Peyer's patch (tissue), 4 donors: Measurements from ENCODE around the gene CGRRF1. TPM values are rescaled to one million over a fixed set of nuclear protein-coding genes. Genes with fewer than 3 reads are reported as not detected.

Source experiments
- DNase-seq, 3 donors: peaks; one replicate each; pipeline ENCODE4 v3.0.0-alpha.2; 2017 to 2019
- H3K27ac ChIP-seq, 4 donors: fragments of 200-600 bp; sonication (generic); one replicate each; pipeline ENCODE4 v1.5.1; 2016 to 2019
- H3K27me3 ChIP-seq, 2 donors: fragments of 200-600 bp; sonication (generic); one replicate each; pipeline ENCODE4 v1.5.1; 2019
- H3K36me3 ChIP-seq, 3 donors: fragments of 200-600 bp; sonication (generic); one replicate each; pipeline ENCODE4 v1.5.1; 2016 to 2019
- H3K4me1 ChIP-seq, 4 donors: fragments of 200-600 bp; sonication (generic); one replicate each; pipeline ENCODE4 v1.5.1; 2016 to 2019
- H3K4me3 ChIP-seq, 4 donors: fragments of 200-600 bp; sonication (generic); 1 replicate in 3 of 4; 2 replicates in 1 of 4; pipeline ENCODE4 v1.5.1; 2016 to 2019; ENCODE audit warnings: mild to moderate bottlenecking in 1 of 4
- H3K9me3 ChIP-seq, 4 donors: fragments of 200-600 bp; sonication (generic); one replicate each; pipeline ENCODE4 v1.5.1; 2016 to 2019; ENCODE audit warnings: mild to moderate bottlenecking in 1 of 4
- CTCF ChIP-seq, 6 experiments: fragments of 450-650 bp in 4 of 6; fragments of 200-600 bp in 2 of 6; sonication (generic) in 1 of 6; IDR thresholded peaks; one replicate each; pipeline ENCODE4 v1.5.1; 2017 to 2019; ENCODE audit warnings: antibody characterized with exemption in 6 of 6, mild to moderate bottlenecking in 3 of 6, moderate library complexity in 1 of 6
- POLR2A ChIP-seq, 2 donors: fragments of 450-650 bp; IDR thresholded peaks; one replicate each; pipeline ENCODE4 v1.5.1; 2017; ENCODE audit warnings: antibody characterized with exemption in 2 of 2, mild to moderate bottlenecking in 2 of 2, moderate library complexity in 2 of 2
- total RNA-seq, 4 donors: library from RNA; depleted of rRNA; stranded (reverse); fragments of >200 nt; gene quantifications; one replicate each; pipeline ENCODE4 v1.1.0, GENCODE V29; 2016

CGRRF1 gene
- total RNA-seq, 4 donors from 2014 or later: 11.6 to 26.8 (median 19.0) TPM

- Histone ChIP-seq H3K27ac (no peak overlapping the region), H3K9me3 (no peaks in the 10 kb centered on the region), H3K4me1 (peaks cover 0 to 4% (median 0%) of the 10 kb centered on the region in 4 donors), H3K36me3 (peaks cover 0 to 42% (median 0%) of the 10 kb centered on the region in 3 donors), H3K4me3 (no peak overlapping the region), H3K27me3 (no peaks in the 10 kb centered on the region)
- no peak for DNase-seq
- no peak for TF ChIP-seq CTCF (IDR thresholded peaks at IDR 0.05)
- no peak for TF ChIP-seq POLR2A (IDR thresholded peaks at IDR 0.05)
These were observed 31.0 kb upstream of the CGRRF1 start for GRCh38 chr14:54478636-54479215.

GRCh38 chr14:54480830-54481562 lies 28.7 kb upstream of the CGRRF1 start:
- Histone ChIP-seq H3K27ac (no peak overlapping the region), H3K4me1 (peaks cover 0 to 12% (median 0%) of the 10 kb centered on the region in 4 donors), H3K9me3 (no peaks in the 10 kb centered on the region), H3K27me3 (no peaks in the 10 kb centered on the region), H3K36me3 (peaks cover 0 to 42% (median 0%) of the 10 kb centered on the region in 3 donors), H3K4me3 (no peak overlapping the region)
- no peak for TF ChIP-seq POLR2A (IDR thresholded peaks at IDR 0.05)
- TF ChIP-seq CTCF (IDR thresholded peaks at IDR 0.05): no peak
- no peak for DNase-seq

DNA sequence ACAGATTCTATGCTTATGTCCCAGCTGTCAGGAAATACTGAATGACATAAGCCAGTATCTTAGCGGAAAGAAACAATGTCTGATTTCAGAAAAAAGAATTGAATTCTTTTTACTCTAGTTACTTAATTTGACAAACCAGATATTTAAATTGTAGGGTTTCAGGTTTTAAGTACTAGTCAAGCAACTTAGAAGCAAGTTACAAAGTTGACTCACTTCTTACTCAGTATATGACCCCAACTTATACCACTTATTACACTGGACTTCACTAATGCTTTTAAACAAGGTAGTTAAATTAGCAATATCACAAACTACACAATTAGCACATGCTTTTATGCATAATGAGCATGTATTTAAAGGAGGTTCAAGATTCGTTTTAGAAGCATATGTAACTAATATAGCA lies 28.0 kb upstream of the CGRRF1 start:
- H3K4me1 ChIP-seq: peaks cover 0 to 16% (median 0%) of the 10 kb centered on the region in 4 donors
- H3K4me3 ChIP-seq: no peak overlapping the region
- no peak overlapping the region for H3K27ac ChIP-seq
- no peaks in the 10 kb centered on the region for H3K9me3 ChIP-seq
- TF ChIP-seq POLR2A (IDR thresholded peaks at IDR 0.05): no peak
- TF ChIP-seq CTCF (IDR thresholded peaks at IDR 0.05): no peak
- DNase-seq: no peak
- H3K27me3 ChIP-seq: no peaks in the 10 kb centered on the region
- peaks cover 0 to 42% (median 0%) of the 10 kb centered on the region in 3 donors for H3K36me3 ChIP-seq

DNA sequence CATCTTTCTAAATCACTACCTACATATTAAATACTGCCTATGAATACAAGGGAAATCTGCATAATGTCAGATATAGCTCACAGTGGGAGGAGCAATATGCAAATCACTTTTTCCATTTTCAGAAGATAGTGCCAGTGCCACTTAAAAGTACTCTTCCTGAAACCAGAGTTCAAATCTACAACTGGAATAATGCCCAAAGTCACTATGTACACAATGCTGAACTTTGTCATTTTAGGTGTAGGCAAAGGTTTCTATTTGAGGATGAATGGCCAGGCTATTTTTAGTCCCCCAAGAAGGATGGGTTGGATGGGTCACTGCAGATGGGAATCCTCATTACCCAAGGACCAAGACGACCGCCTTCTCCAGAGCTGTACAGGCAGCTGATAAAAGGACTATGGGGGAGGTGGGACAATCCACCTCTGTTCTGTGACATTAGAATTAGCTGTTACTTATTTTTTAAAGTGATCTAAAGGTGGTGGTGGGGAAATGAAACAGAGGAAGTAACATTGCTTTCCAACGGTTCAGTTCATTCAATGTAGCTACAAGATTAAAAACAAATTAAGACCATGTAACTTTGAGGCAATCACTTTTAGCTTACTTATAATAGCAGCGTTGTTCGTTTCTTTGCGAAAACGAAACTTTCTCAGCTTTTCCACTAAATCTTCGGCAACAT lies 26.5 kb upstream of the CGRRF1 start:
- no peak for DNase-seq
- Histone ChIP-seq H3K27me3 (no peaks in the 10 kb centered on the region), H3K36me3 (peaks cover 0 to 38% (median 0%) of the 10 kb centered on the region in 3 donors), H3K27ac (no peak overlapping the region), H3K4me3 (no peak overlapping the region), H3K4me1 (peaks cover 0 to 26% (median 0%) of the 10 kb centered on the region in 4 donors), H3K9me3 (no peaks in the 10 kb centered on the region)
- no peak for TF ChIP-seq CTCF (IDR thresholded peaks at IDR 0.05)
- TF ChIP-seq POLR2A (IDR thresholded peaks at IDR 0.05): no peak

- Histone ChIP-seq H3K9me3 (no peaks in the 10 kb centered on the region), H3K27ac (no peak overlapping the region), H3K27me3 (no peaks in the 10 kb centered on the region), H3K4me3 (no peak overlapping the region), H3K36me3 (peaks cover 0 to 32% (median 0%) of the 10 kb centered on the region in 3 donors), H3K4me1 (peaks cover 0 to 26% (median 0%) of the 10 kb centered on the region in 4 donors)
- TF ChIP-seq CTCF (IDR thresholded peaks at IDR 0.05) (no peak), POLR2A (IDR thresholded peaks at IDR 0.05) (no peak)
- DNase-seq: no peak
These were observed 25.9 kb upstream of the CGRRF1 start for GRCh38 chr14:54483846-54484245.
